Karpas-422 (cell line): ENCODE results near the gene PPFIA2. TPM values are rescaled to one million over a fixed set of nuclear protein-coding genes. Genes with fewer than 3 reads are reported as not detected.

Source experiments
- DNase-seq: peaks from one replicate; pipeline ENCODE4 v3.0.0-alpha.2; 2015
- H2AFZ ChIP-seq: fragments of 200-600 bp; sonication (generic); 2 replicates; pipeline ENCODE4 v1.6.1; 2014; ENCODE audit warnings: antibody characterized with exemption, low read length, mixed read lengths
- H3K27ac ChIP-seq: fragments of 200-600 bp; sonication (generic); 2 replicates; pipeline ENCODE4 v1.5.1; 2014; ENCODE audit warnings: mild to moderate bottlenecking, low read length, moderate library complexity
- H3K27me3 ChIP-seq: fragments of 200-600 bp; sonication (generic); 2 replicates; pipeline ENCODE4 v1.6.1; 2014; ENCODE audit warnings: low read length, mixed read lengths
- H3K36me3 ChIP-seq: fragments of 200-600 bp; sonication (generic); 2 replicates; pipeline ENCODE4 v1.6.1; 2014; ENCODE audit warnings: low read length, mixed read lengths; ENCODE audit not compliant: insufficient read depth
- H3K4me1 ChIP-seq: fragments of 200-600 bp; sonication (generic); 2 replicates; pipeline ENCODE4 v1.6.1; 2014; ENCODE audit warnings: mild to moderate bottlenecking, low read length, mixed read lengths
- H3K4me2 ChIP-seq: fragments of 200-600 bp; sonication (generic); 2 replicates; pipeline ENCODE4 v1.6.1; 2014; ENCODE audit warnings: low read length, low read depth, mild to moderate bottlenecking; ENCODE audit not compliant: poor library complexity, severe bottlenecking
- H3K4me3 ChIP-seq: fragments of 200-600 bp; sonication (generic); 2 replicates; pipeline ENCODE4 v1.5.1; 2014; ENCODE audit warnings: mild to moderate bottlenecking, antibody characterized with exemption, low read length, mixed read lengths
- H3K79me2 ChIP-seq: fragments of 200-600 bp; sonication (generic); 2 replicates; pipeline ENCODE4 v1.6.1; 2014; ENCODE audit warnings: mild to moderate bottlenecking, low read length, mixed read lengths
- H3K9ac ChIP-seq: fragments of 200-600 bp; sonication (generic); 2 replicates; pipeline ENCODE4 v1.6.0; 2014; ENCODE audit warnings: low read length
- H3K9me2 ChIP-seq: fragments of 200-600 bp; sonication (generic), shearing (Covaris generic); replicated peaks from 2 replicates; pipeline ENCODE4 v1.6.0; 2014; ENCODE audit warnings: mild to moderate bottlenecking, low read length, moderate library complexity; ENCODE audit not compliant: insufficient read depth
- H3K9me3 ChIP-seq: fragments of 300-700, 200-600 bp; sonication (generic); 2 replicates; pipeline ENCODE4 v1.6.1; 2014; ENCODE audit warnings: low read length, mixed read lengths
- H4K20me1 ChIP-seq: fragments of 200-600 bp; sonication (generic); 2 replicates; pipeline ENCODE4 v1.6.1; 2014; ENCODE audit warnings: mild to moderate bottlenecking, antibody characterized with exemption, low read length, low read depth; ENCODE audit not compliant: insufficient read depth
- total RNA-seq: library from RNA; depleted of rRNA; stranded (reverse); fragments of >200 nt; shearing (Covaris generic); gene quantifications from 2 replicates; pipeline ENCODE4 v1.2.3, GENCODE V29; 2014; ENCODE audit warnings: low replicate concordance

The PPFIA2 gene
- total RNA-seq, 1 experiment from 2014 or later: not detected

GRCh38 chr12:81644503-81644902 is 114.6 kb downstream of the PPFIA2 start:
- Histone ChIP-seq H3K4me1 (no peaks in the 10 kb centered on the region), H2AFZ (no peak overlapping the region), H3K9me2 (no peaks in the 10 kb centered on the region)

DNA sequence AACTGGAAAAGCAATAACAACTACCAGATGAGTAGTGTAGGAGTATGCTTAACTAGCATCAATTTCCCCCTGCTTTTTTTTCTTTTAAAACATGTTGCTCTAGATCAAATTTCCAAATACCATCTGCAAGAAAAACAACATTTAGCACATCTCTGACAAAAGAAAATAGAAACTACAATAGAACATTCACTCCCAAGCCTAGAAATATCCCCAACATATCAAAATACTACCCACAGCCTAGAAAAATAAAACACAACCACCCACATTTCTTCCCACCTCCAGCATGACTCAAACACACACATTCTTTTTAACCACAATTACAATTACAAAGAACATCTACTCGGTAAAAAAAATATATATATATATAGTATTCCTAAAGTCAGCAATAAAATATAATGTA is 120.0 kb downstream of the PPFIA2 start:
- no peaks in the 10 kb centered on the region for H3K9me3 ChIP-seq

More at GRCh38 chr12:81644503-81644902, 114.6 kb downstream of the PPFIA2 start:
- no peaks in the 10 kb centered on the region for H4K20me1 ChIP-seq
- no peaks in the 10 kb centered on the region for H3K36me3 ChIP-seq
- no peak overlapping the region for H3K4me2 ChIP-seq
- no peaks in the 10 kb centered on the region for H3K79me2 ChIP-seq
- peak; percentile 78 for DNase-seq
- no peak overlapping the region for H3K27ac ChIP-seq
- no peaks in the 10 kb centered on the region for H3K27me3 ChIP-seq
- H3K4me3 ChIP-seq: no peak overlapping the region
- no peak overlapping the region for H3K9ac ChIP-seq
- no peaks in the 10 kb centered on the region for H3K9me3 ChIP-seq

DNA sequence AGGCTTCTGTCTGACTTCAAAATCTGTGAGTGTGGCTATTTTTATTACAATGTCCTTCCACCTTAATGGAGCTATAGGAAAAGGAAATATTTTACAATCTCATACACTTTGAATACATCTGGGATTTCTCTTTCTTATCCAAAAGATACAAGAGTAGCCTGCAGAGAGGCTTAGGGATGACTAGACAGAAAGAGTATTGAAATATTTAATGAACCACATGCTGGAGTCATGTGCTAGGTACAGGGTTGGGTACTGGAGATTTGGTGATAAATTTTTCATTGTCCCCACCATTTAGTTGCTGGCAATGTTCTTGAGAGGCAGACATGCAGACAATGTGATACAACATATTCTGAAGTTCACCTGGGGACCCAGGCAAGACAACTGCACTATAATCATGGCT is 126.0 kb downstream of the PPFIA2 start:
- H3K79me2 ChIP-seq: no peaks in the 10 kb centered on the region
- H3K9me3 ChIP-seq: no peaks in the 10 kb centered on the region
- no peaks in the 10 kb centered on the region for H3K4me1 ChIP-seq
- H3K9me2 ChIP-seq: no peaks in the 10 kb centered on the region
- H2AFZ ChIP-seq: no peak overlapping the region
- H3K4me3 ChIP-seq: no peak overlapping the region
- no peak overlapping the region for H3K27ac ChIP-seq
- DNase-seq: no peak
- H4K20me1 ChIP-seq: no peaks in the 10 kb centered on the region
- H3K4me2 ChIP-seq: no peak overlapping the region
- H3K27me3 ChIP-seq: no peaks in the 10 kb centered on the region
- no peak overlapping the region for H3K9ac ChIP-seq
- no peaks in the 10 kb centered on the region for H3K36me3 ChIP-seq

More for the DNA sequence above, 120.0 kb downstream of the PPFIA2 start:
- Histone ChIP-seq H3K4me2 (no peak overlapping the region), H3K27ac (no peak overlapping the region), H3K79me2 (no peaks in the 10 kb centered on the region), H3K4me1 (no peaks in the 10 kb centered on the region), H3K36me3 (no peaks in the 10 kb centered on the region), H2AFZ (no peak overlapping the region), H3K9ac (no peak overlapping the region), H4K20me1 (no peaks in the 10 kb centered on the region), H3K9me2 (no peaks in the 10 kb centered on the region), H3K4me3 (no peak overlapping the region), H3K27me3 (no peaks in the 10 kb centered on the region)
- DNase-seq: no peak

GRCh38 chr12:81627336-81628189 is 131.6 kb downstream of the PPFIA2 start:
- no peaks in the 10 kb centered on the region for H3K9me3 ChIP-seq
- DNase-seq: peak; percentile 70
- no peak overlapping the region for H2AFZ ChIP-seq

DNA sequence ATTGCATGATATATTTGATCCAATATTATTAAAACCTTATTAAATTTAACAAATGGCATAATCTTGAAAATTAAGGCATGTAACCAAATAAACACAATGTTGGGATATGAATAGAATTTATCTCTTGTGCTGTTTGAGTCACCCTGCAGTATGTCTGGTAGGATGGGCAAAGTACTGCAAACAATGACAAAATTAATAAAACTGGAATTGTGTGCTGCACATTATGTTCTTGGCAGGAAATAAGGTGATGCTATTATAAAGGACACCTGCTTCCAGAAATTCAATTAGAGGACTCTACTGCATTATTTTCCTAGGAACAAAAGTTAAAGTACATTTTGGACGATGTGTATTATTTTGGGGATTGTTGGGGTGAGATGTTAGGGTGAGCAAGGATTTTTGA is 132.7 kb downstream of the PPFIA2 start:
- no peaks in the 10 kb centered on the region for H3K9me3 ChIP-seq
- H3K79me2 ChIP-seq: no peaks in the 10 kb centered on the region
- no peak for DNase-seq
- H3K9me2 ChIP-seq: no peaks in the 10 kb centered on the region
- no peak overlapping the region for H3K9ac ChIP-seq
- H2AFZ ChIP-seq: no peak overlapping the region
- H3K27me3 ChIP-seq: no peaks in the 10 kb centered on the region
- H3K27ac ChIP-seq: no peak overlapping the region
- H3K4me3 ChIP-seq: no peak overlapping the region
- no peak overlapping the region for H3K4me2 ChIP-seq
- H3K4me1 ChIP-seq: no peaks in the 10 kb centered on the region
- no peaks in the 10 kb centered on the region for H4K20me1 ChIP-seq
- no peaks in the 10 kb centered on the region for H3K36me3 ChIP-seq

More at GRCh38 chr12:81627336-81628189, 131.6 kb downstream of the PPFIA2 start:
- Histone ChIP-seq H3K79me2 (no peaks in the 10 kb centered on the region), H3K36me3 (no peaks in the 10 kb centered on the region), H3K4me3 (no peak overlapping the region), H3K4me2 (no peak overlapping the region), H3K4me1 (no peaks in the 10 kb centered on the region), H3K27ac (no peak overlapping the region), H3K9me2 (no peaks in the 10 kb centered on the region), H3K9ac (no peak overlapping the region), H3K27me3 (no peaks in the 10 kb centered on the region), H4K20me1 (no peaks in the 10 kb centered on the region)

DNA sequence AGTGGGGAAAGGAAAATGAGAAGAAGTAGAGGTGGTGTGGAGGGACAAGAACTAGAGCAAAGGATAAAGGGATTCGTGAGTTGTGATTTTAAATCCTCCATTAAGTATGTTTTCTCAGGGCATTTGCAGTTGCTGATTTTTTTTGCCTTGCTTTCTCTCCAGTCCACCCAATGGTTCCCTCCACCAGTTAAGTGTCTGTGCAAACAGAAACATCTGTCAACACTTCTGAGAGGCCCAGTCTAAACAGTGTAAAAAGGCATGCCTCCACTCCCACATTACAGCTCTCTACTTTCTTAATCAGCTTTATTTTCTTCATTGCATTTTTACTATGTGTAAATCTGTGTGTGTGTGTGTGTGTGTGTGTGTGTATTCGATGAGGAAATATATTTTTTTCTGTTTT is 141.2 kb downstream of the PPFIA2 start:
- Histone ChIP-seq H3K9ac (no peak overlapping the region), H3K9me3 (no peaks in the 10 kb centered on the region), H3K27me3 (no peaks in the 10 kb centered on the region), H4K20me1 (no peaks in the 10 kb centered on the region), H3K4me1 (no peaks in the 10 kb centered on the region), H3K9me2 (no peaks in the 10 kb centered on the region), H3K36me3 (no peaks in the 10 kb centered on the region), H3K4me2 (no peak overlapping the region), H3K4me3 (no peak overlapping the region), H2AFZ (no peak overlapping the region), H3K27ac (no peak overlapping the region), H3K79me2 (no peaks in the 10 kb centered on the region)
- DNase-seq: no peak

- Histone ChIP-seq H3K9me3 (no peaks in the 10 kb centered on the region), H3K4me2 (no peak overlapping the region), H3K4me3 (no peak overlapping the region), H4K20me1 (no peaks in the 10 kb centered on the region), H3K4me1 (no peaks in the 10 kb centered on the region), H3K79me2 (no peaks in the 10 kb centered on the region), H3K36me3 (no peaks in the 10 kb centered on the region), H3K27ac (no peak overlapping the region), H3K27me3 (no peaks in the 10 kb centered on the region), H3K9ac (no peak overlapping the region), H2AFZ (no peak overlapping the region), H3K9me2 (no peaks in the 10 kb centered on the region)
- DNase-seq: no peak
Observed at GRCh38 chr12:81615026-81615588, 144.0 kb downstream of the PPFIA2 start.

DNA sequence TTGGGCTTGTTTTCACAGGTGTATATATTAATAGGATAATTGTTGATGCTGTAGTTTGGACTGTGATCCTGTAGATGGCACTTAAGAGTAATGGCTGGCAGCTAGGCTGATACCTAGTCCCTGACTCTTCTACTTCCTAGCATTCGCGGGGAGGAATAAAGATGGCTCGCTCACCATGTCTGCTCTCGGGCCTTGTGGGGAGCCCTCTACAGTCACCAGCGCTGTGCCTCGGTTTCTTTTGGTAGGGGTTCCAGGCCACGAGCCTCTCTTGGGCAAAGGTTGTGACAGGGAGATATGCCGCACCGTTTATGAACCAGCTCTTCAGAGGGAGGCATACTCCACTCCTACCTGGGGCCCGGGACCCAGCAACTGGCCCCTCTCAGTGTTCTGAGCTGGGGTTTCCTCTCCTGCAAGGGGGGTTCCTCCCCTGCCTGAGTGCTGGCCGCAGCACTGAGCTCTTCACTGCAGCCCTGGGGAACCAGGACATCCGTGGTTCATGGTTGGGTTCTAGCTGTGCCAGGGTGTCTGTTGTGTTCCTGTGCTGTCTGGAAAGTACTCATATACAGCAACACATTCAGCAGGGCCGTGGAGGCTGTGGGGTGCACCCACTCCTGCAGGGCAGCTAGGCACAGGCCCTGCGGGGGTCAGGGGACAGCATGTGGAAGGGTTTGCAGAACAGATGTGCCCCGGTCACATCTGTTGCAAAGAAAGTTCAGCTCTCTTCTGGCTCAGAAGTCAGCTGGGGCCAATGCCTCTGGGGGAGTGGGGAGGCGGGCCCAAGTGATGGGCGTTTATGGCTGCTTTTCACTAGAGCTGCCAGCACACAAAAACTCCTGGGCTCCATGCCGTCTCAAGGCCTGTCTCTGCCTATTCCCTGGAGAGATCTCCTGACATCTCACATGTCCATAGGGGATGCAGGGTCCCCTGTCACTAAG is 147.9 kb downstream of the PPFIA2 start:
- peak; percentile 50 for DNase-seq
- Histone ChIP-seq H3K4me1 (no peaks in the 10 kb centered on the region), H3K9me3 (no peaks in the 10 kb centered on the region), H3K4me3 (no peak overlapping the region), H3K27ac (no peak overlapping the region), H4K20me1 (no peaks in the 10 kb centered on the region), H3K27me3 (no peaks in the 10 kb centered on the region), H3K79me2 (no peaks in the 10 kb centered on the region), H3K36me3 (no peaks in the 10 kb centered on the region), H3K4me2 (no peak overlapping the region), H2AFZ (no peak overlapping the region), H3K9me2 (no peaks in the 10 kb centered on the region), H3K9ac (no peak overlapping the region)
